ENCODE data around the gene ITGB4. TPM values are rescaled to one million over a fixed set of nuclear protein-coding genes. Genes with fewer than 3 reads are reported as not detected.
"Not testable (repeated sequence)": the region's sequence is repeated elsewhere in the genome, so short reads cannot be mapped to it uniquely, and the experiment has no call there.

Gene ITGB4
- total and polyA plus RNA-seq, 4 donors = 7.5 to 69.5 (median 27.1) TPM

DNA sequence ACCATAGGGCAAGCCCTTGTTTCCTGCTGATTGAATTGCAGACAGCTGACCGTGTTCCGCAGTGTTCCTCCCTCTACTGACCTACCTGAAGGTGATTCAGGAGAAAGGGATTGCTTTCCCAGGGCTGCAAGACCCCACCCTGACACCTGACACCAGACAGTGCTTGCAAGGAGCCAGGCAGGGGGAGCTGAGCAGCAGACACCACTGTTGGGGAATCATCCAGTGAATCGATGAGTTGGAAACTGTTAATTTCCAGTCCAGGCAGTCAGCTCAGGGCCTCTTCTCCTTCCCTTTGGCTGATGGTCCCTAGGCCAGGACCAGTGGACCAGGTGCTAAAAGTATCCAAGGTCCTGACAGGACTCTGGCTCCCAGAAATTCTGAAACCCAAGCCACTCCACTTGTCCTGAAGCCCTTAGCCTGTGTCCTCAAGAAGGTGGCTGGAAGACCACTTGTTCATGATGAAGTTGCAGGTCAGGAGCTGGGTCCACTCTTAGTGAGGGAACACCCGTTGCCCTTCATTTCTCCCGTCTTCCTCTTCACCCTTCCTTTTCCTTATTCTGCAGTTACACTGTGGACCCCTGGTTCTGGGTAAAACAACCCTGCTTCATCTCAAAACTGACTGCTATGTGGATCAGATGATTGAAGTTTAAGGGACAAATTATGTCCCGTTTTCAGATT is 53.9 kb downstream of the ITGB4 start:
- ATAC-seq (ENCODE audit: low FRiP score) (no peak), DNase-seq (peak in 1 of 2 donors; percentile 67)
- WGBS, 2 donors = 47 to 54% methylated on average over 6 of the region's 6 CpGs
- Histone ChIP-seq H3K4me1 (ENCODE audit: control insufficient read depth in 1 of 2, insufficient read depth in 2 of 2, low read length in 2 of 2) (no peaks in the 10 kb centered on the region), H3K9me3 (ENCODE audit: control insufficient read depth, low read length) (no peaks in the 10 kb centered on the region), H3K27ac (ENCODE audit: low read depth in 1 of 2, low read length in 2 of 2) (no peak overlapping the region), H3K27me3 (ENCODE audit: control insufficient read depth in 1 of 2, insufficient read depth in 2 of 2, low read length in 1 of 2) (peaks cover 0 to 2% of the 10 kb centered on the region in 2 donors), H3K4me3 (ENCODE audit: low read length in 2 of 2) (no peak overlapping the region), H3K36me3 (ENCODE audit: control insufficient read depth in 1 of 2, insufficient read depth in 2 of 2, low read length in 1 of 2) (peaks cover 0 to 2% of the 10 kb centered on the region in 2 donors)
- intact Hi-C loops (cut with DNase I) = loop anchor here in 1 of 2 donors (5.0 kb wide), 1 partner anchor 102 kb away; the partner anchor contains the start of gene TRIM47

DNA sequence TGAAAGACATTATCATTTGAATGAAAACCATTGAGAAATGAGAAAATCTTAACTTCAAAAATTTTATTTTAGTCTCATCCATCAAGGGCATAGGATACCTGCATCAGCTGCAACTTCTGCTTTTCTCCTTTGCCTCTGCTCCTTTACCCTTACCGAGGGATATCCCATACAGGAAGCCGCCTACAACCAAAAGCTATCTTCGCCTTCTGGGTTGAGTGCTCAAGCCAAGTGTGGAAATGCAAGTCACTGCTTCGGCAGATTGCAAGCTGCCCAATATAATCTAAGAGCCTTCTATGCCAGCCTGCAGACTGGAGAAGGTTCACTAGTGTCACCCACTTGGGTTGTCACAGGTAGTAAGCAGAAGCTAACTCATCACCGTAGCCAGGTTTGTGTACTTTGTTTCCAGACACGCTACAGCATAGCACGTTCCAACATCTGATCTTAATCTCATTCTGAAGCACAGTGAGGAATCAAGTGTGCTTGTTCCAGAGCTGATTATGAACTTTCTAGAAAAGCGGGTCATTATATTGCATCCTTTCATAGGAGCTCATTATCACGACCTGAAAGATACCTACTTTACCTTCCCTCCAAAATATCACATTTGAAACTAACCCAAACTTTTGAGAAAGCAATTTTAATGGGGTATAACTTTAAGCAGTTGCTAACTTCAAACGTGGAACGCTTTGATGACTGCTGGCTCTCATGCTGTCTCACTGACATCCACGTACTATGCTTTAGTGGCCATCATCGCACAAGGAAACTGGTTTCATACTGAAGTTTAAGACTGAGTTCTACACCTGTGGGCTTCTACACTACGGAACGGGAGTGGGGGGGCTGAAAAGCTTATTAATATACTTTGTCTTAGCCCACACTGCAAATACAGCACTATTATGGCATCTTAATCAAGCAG is 55.4 kb downstream of the ITGB4 start:
- peak in 1 of 2 donors; percentile 16 for DNase-seq
- peak overlapping the region in 1 of 2 donors; percentile 93 for H3K4me3 ChIP-seq (ENCODE audit: low read length in 2 of 2)
- no peak for ATAC-seq (ENCODE audit: low FRiP score)
- H3K9me3 ChIP-seq (ENCODE audit: control insufficient read depth, low read length) = no peaks in the 10 kb centered on the region
- intact Hi-C loops (cut with DNase I) = loop anchor here in 1 of 2 donors (5.0 kb wide), 1 partner anchor 101 kb away; the partner anchor contains the start of gene TRIM47
- H3K27ac ChIP-seq (ENCODE audit: low read depth in 1 of 2, low read length in 2 of 2) = peak overlapping the region in 1 of 2 donors; percentile 2
- WGBS, 2 donors = 7% methylated on average over 15 of the region's 15 CpGs
- H3K36me3 ChIP-seq (ENCODE audit: control insufficient read depth in 1 of 2, insufficient read depth in 2 of 2, low read length in 1 of 2) = peaks cover 0 to 2% of the 10 kb centered on the region in 2 donors
- H3K27me3 ChIP-seq (ENCODE audit: control insufficient read depth in 1 of 2, insufficient read depth in 2 of 2, low read length in 1 of 2) = peaks cover 0 to 2% of the 10 kb centered on the region in 2 donors
- no peaks in the 10 kb centered on the region for H3K4me1 ChIP-seq (ENCODE audit: control insufficient read depth in 1 of 2, insufficient read depth in 2 of 2, low read length in 2 of 2)

- no peak overlapping the region for H3K27ac ChIP-seq (ENCODE audit: low read depth in 1 of 2, low read length in 2 of 2)
- DNase-seq = no peak
- intact Hi-C loops (cut with DNase I) = loop anchor here in 1 of 2 donors (5.0 kb wide), 1 partner anchor 100 kb away; the partner anchor contains the start of gene TRIM47
- WGBS, 2 donors = 0 to 1% methylated on average over 2 of the region's 2 CpGs
- H3K9me3 ChIP-seq (ENCODE audit: control insufficient read depth, low read length) = no peaks in the 10 kb centered on the region
- H3K36me3 ChIP-seq (ENCODE audit: control insufficient read depth in 1 of 2, insufficient read depth in 2 of 2, low read length in 1 of 2) = peaks cover 0 to 2% of the 10 kb centered on the region in 2 donors
- no peaks in the 10 kb centered on the region for H3K4me1 ChIP-seq (ENCODE audit: control insufficient read depth in 1 of 2, insufficient read depth in 2 of 2, low read length in 2 of 2)
- no peak for ATAC-seq (ENCODE audit: low FRiP score)
- peaks cover 0 to 2% of the 10 kb centered on the region in 2 donors for H3K27me3 ChIP-seq (ENCODE audit: control insufficient read depth in 1 of 2, insufficient read depth in 2 of 2, low read length in 1 of 2)
- peak overlapping the region in 1 of 2 donors; percentile 93 for H3K4me3 ChIP-seq (ENCODE audit: low read length in 2 of 2)
Observed at GRCh38 chr17:75777296-75777922, 56.1 kb downstream of the ITGB4 start.

DNA sequence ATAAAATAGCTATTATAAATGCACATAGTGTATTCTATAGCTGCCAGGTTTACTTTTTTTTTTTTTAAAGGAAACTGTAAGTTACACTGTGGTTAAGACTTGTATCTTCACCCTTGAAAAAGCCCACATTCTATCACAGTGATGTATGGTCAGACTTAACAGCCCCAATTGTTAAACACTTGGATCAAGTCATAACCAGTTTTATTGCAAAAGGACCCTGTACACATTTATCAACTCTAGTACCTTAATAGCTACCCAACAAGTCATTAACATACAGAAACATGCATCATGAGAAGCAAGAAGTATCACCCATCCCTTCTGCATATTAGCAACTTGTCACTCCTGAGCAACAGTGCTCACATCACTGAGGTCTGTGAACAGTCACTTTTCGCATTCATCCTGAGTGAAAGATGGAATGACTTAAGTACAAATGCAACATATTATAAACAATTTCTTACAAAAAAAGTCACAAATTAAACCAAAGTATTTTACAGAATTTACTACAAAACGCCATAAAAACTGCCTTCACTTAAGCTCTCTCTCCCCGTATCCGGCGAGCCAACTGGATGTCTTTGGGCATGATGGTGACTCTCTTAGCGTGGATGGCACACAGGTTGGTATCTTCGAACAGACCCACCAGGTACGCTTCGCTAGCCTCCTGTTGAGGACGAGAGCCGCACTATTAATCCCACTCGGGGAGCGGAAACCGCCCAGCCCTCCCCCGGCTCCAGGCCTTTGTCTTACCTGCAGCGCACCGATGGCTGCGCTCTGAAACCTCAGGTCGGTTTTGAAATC is 57.0 kb downstream of the ITGB4 start:
- not testable (repeated sequence) for DNase-seq; H3K27me3 ChIP-seq (ENCODE audit: control insufficient read depth in 1 of 2, insufficient read depth in 2 of 2, low read length in 1 of 2); ATAC-seq (ENCODE audit: low FRiP score); H3K9me3 ChIP-seq (ENCODE audit: control insufficient read depth, low read length); H3K4me1 ChIP-seq (ENCODE audit: control insufficient read depth in 1 of 2, insufficient read depth in 2 of 2, low read length in 2 of 2); H3K36me3 ChIP-seq (ENCODE audit: control insufficient read depth in 1 of 2, insufficient read depth in 2 of 2, low read length in 1 of 2)
- intact Hi-C loops (cut with DNase I) = loop anchor here in 1 of 2 donors (5.0 kb wide), 1 partner anchor 99 kb away; the partner anchor contains the start of gene TRIM47
- WGBS, 2 donors = 0 to 1% methylated on average over 19 of the region's 19 CpGs
- peak overlapping the region in 1 of 2 donors; percentile 49 for H3K27ac ChIP-seq (ENCODE audit: low read depth in 1 of 2, low read length in 2 of 2)
- H3K4me3 ChIP-seq (ENCODE audit: low read length in 2 of 2) = peak overlapping the region; percentile 84 to 93

DNA sequence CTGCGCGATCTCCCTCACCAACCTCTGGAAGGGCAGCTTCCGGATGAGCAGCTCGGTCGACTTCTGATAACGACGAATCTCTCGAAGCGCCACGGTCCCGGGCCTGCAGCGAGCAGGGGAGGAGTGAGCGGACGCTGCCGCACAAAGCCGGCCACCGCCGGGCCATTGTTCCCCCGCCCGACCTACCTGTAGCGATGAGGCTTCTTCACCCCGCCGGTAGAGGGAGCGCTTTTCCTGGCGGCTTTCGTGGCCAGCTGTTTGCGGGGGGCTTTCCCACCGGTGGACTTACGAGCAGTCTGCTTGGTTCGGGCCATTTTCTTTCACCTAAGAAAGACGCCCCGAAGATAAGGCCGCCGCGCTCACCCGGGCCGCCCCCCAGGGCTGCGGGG is 57.6 kb downstream of the ITGB4 start:
- DNase-seq (no peak), ATAC-seq (ENCODE audit: low FRiP score) (peak; percentile 2)
- intact Hi-C loops (cut with DNase I) = loop anchor here in 1 of 2 donors (5.0 kb wide), 1 partner anchor 98 kb away; the partner anchor contains the start of gene TRIM47
- no peaks in the 10 kb centered on the region for H3K9me3 ChIP-seq (ENCODE audit: control insufficient read depth, low read length)
- WGBS, 2 donors = 0 to 2% methylated on average over 37 to 38 of the region's 38 CpGs
- no peaks in the 10 kb centered on the region for H3K4me1 ChIP-seq (ENCODE audit: control insufficient read depth in 1 of 2, insufficient read depth in 2 of 2, low read length in 2 of 2)
- H3K4me3 ChIP-seq (ENCODE audit: low read length in 2 of 2) = peak overlapping the region; percentile 84 to 93
- peak overlapping the region; percentile 49 to 89 for H3K27ac ChIP-seq (ENCODE audit: low read depth in 1 of 2, low read length in 2 of 2)
- peaks cover 0 to 2% of the 10 kb centered on the region in 2 donors for H3K36me3 ChIP-seq (ENCODE audit: control insufficient read depth in 1 of 2, insufficient read depth in 2 of 2, low read length in 1 of 2)
- H3K27me3 ChIP-seq (ENCODE audit: control insufficient read depth in 1 of 2, insufficient read depth in 2 of 2, low read length in 1 of 2) = peaks cover 0 to 2% of the 10 kb centered on the region in 2 donors

DNA sequence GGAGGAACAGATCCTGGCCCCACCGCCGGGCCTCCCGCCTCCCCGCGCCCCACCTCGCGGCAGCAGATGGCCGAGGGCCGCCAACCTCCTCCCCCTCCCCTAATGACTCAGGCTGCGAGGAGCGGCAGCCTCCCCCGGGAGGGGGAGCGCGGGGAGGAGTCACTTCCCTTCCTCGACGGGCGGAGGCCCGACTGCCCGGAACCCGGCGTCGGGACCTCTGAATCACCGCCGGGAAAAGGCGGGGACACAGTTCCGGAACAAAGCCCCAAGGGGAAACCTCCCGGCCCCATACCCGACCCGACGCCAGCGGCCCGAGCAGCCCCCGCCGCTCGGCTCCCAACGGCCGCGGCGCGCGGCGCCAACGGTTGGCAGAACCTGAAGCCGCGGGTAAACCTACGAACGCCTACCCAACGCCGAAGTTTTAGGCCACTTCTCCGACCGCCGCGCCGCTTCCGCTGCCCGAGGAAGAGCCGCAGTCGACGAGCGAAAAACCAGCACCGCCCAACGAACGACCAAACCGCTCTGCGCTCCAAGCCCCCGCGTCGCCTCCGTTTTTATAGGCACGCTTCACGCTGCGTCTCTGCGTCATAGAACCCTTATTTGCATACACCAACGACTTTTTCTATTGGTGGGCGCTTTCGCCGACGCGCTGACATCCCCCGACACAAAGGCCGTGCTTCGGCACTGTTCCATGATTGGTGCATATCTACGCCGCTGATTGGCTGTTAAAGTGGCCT is 58.2 kb downstream of the ITGB4 start:
- intact Hi-C loops (cut with DNase I) = loop anchor here in 1 of 2 donors (5.0 kb wide), 1 partner anchor 98 kb away; the partner anchor contains the start of gene TRIM47
- H3K4me1 ChIP-seq (ENCODE audit: control insufficient read depth in 1 of 2, insufficient read depth in 2 of 2, low read length in 2 of 2) = no peaks in the 10 kb centered on the region
- peak overlapping the region; percentile 89 to 97 for H3K27ac ChIP-seq (ENCODE audit: low read depth in 1 of 2, low read length in 2 of 2)
- 0% methylated on average over 73 to 84 of the region's 84 CpGs for WGBS, 2 donors
- DNase-seq (peak; percentile 98 to 99), ATAC-seq (ENCODE audit: low FRiP score) (peak; percentile 91)
- peak overlapping the region; percentile 84 to 93 for H3K4me3 ChIP-seq (ENCODE audit: low read length in 2 of 2)
- peaks cover 0 to 2% of the 10 kb centered on the region in 2 donors for H3K36me3 ChIP-seq (ENCODE audit: control insufficient read depth in 1 of 2, insufficient read depth in 2 of 2, low read length in 1 of 2)
- no peaks in the 10 kb centered on the region for H3K9me3 ChIP-seq (ENCODE audit: control insufficient read depth, low read length)
- H3K27me3 ChIP-seq (ENCODE audit: control insufficient read depth in 1 of 2, insufficient read depth in 2 of 2, low read length in 1 of 2) = peaks cover 0 to 2% of the 10 kb centered on the region in 2 donors
